Brain microvascular endothelial cell (primary cell): Measurements from ENCODE around the gene LSMEM2.

Experiments
- DNase-seq: peaks from one replicate; pipeline ENCODE4 v3.0.0-alpha.2; 2020
- H3K27ac ChIP-seq: fragments of 250-450 bp; sonication (Bioruptor Pico); 2 replicates; pipeline ENCODE4 v1.5.1; 2020; ENCODE audit warnings: mild to moderate bottlenecking, moderate library complexity
- H3K27me3 ChIP-seq: fragments of 250-450 bp; sonication (Bioruptor Pico); replicated peaks from 2 replicates; pipeline ENCODE4 v1.5.1; 2020; ENCODE audit warnings: mild to moderate bottlenecking
- H3K36me3 ChIP-seq: fragments of 250-450 bp; sonication (Bioruptor Pico); replicated peaks from 2 replicates; pipeline ENCODE4 v1.5.1; 2020; ENCODE audit warnings: mild to moderate bottlenecking
- H3K4me3 ChIP-seq: 2 replicates; pipeline ENCODE4 v1.5.1; 2011; ENCODE audit warnings: low read depth, mild to moderate bottlenecking, control low read depth, low read length, moderate library complexity
- in situ Hi-C: cut with HindIII; loops from 2 replicates; pipeline ENCODE4 v1.10.0; 2017; ENCODE audit warnings: low sequenced_read_pairs, low pct_ligation_motif_present
- TF ChIP-seq, protein P1 (sequence below): IDR thresholded peaks from 2 replicates; pipeline ENCODE4 v1.5.1; 2011; ENCODE audit warnings: low read depth, mild to moderate bottlenecking, moderate library complexity, low read length, control low read depth, inconsistent platforms; ENCODE audit errors: missing control alignments

The LSMEM2 gene

DNA sequence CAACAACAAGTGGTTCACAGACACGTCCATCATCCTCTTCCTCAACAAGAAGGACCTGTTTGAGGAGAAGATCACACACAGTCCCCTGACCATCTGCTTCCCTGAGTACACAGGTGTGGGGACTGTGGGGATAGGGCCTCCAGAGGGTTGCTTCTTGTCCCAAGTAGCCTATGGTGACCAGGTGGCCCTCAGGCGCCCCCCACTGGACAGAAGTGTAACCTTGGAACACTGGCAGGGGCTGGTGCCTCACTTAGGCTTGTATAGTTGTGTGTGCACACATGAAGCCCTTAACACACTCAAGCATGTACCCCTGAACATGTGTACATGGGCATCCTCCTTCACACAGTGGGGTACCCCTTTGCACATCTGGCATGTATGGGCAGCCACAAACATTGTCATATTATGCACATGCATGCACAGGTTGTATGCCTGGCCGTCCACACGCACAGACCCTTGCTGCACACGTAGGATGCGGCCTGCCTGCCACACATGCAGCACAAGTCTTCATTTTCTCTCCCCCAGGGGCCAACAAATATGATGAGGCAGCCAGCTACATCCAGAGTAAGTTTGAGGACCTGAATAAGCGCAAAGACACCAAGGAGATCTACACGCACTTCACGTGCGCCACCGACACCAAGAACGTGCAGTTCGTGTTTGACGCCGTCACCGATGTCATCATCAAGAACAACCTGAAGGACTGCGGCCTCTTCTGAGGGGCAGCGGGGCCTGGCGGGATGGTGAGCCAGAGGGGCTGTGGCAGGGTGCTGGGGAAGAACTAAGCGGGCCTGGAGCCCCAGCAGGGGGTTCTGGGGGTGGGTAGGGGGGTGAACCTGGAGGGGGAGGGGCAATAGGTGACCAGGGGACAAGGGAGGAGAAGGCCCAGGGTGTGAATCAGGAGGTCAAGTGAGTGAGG lies 21.7 kb upstream of the LSMEM2 start:
- H3K27ac ChIP-seq, result no peak overlapping the region
- H3K36me3 ChIP-seq, result peaks cover 63% of the 10 kb centered on the region
- TF ChIP-seq, protein P1, sequence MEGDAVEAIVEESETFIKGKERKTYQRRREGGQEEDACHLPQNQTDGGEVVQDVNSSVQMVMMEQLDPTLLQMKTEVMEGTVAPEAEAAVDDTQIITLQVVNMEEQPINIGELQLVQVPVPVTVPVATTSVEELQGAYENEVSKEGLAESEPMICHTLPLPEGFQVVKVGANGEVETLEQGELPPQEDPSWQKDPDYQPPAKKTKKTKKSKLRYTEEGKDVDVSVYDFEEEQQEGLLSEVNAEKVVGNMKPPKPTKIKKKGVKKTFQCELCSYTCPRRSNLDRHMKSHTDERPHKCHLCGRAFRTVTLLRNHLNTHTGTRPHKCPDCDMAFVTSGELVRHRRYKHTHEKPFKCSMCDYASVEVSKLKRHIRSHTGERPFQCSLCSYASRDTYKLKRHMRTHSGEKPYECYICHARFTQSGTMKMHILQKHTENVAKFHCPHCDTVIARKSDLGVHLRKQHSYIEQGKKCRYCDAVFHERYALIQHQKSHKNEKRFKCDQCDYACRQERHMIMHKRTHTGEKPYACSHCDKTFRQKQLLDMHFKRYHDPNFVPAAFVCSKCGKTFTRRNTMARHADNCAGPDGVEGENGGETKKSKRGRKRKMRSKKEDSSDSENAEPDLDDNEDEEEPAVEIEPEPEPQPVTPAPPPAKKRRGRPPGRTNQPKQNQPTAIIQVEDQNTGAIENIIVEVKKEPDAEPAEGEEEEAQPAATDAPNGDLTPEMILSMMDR, result peak; percentile 79
- in situ Hi-C loops, result no loop called here
- H3K4me3 ChIP-seq, result no peak overlapping the region
- no peak for DNase-seq
- no peaks in the 10 kb centered on the region for H3K27me3 ChIP-seq

DNA sequence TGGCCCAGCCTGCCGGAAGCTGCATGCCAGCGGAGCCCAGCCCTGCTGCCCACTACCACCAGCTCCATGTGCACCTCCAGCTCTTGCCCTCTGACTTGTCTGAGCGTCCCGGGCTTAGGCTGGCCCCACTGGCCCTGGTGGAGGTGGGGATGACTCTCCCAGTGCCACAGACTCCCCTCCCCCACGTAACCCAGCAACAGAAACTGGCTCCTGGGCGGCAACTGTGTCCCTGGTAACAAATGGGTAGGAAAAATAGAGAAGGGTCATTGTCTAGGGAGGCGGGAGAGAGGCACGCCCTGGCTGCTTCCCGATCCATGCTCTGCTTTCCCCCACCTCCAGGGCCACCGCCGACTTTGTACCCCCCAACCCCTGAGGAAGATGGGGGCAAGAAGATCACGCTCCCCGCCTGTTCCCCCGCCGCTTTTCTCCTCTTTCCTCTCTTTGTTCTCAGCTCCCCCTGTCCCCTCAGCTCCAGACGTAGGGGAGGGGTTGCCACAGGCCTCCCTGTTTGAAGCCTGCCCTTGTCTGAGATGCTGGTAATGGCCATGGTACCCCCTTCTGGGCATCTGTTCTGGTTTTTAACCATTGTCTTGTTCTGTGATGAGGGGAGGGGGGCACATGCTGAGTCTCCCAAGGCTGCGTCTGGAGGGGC lies 20.7 kb upstream of the LSMEM2 start:
- H3K36me3 ChIP-seq, result peaks cover 55% of the 10 kb centered on the region
- DNase-seq, result no peak
- no peaks in the 10 kb centered on the region for H3K27me3 ChIP-seq
- H3K27ac ChIP-seq, result no peak overlapping the region
- H3K4me3 ChIP-seq, result no peak overlapping the region
- in situ Hi-C loops, result no loop called here
- TF ChIP-seq, protein P1, result no peak

DNA sequence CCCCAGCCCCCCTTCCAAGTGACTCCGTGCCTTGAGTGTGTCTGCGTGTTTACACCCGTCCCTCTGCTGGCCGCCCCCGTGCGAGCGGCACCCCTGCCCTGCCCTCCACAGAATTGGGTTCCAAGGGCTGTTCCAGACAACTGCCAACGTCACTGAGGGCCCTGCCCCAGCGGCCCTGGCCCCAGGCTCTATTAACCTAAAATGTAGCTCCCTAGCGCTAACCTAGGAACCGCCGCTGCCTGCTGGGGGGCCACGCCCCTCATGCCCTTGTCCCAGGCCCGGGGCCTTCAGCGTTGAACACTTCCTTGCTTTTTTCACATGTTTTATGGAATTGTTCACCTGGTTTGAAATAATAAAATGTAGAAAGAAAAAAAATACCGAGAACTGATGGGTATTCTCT lies 19.9 kb upstream of the LSMEM2 start:
- DNase-seq, result no peak
- H3K27ac ChIP-seq, result no peak overlapping the region
- in situ Hi-C loops, result no loop called here
- TF ChIP-seq, protein P1, result no peak
- H3K27me3 ChIP-seq, result no peaks in the 10 kb centered on the region
- H3K4me3 ChIP-seq, result no peak overlapping the region
- H3K36me3 ChIP-seq, result peaks cover 46% of the 10 kb centered on the region

DNA sequence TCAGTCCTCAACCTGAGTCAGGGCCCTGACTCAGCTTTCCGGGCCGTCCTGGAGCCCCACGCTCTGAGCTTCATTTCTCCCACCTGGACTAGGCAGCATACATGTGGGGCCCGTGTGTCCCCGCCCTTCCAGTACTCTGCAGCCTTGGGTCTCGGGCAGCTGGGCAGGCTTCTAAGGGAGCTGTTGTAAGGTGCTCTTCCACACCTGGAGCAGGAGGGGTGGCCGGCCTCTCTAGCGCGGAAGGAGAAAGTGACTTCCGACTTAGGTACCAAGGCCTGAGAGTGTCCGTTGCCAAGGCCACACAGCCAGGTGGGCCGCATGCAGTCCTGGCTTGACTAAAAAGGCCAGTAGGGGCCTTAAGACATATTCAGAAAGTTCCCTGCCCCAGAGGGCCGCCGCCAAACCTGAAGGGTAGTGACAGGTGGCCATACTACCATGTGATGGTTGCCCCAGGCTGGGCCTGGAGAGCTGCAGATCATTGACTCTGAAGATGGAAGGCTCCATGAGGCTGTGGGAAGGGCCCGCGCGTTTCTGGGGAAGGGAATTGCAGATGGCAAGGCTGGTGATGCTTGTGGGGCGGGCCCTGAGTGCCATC lies 19.4 kb upstream of the LSMEM2 start:
- no peaks in the 10 kb centered on the region for H3K27me3 ChIP-seq
- peaks cover 41% of the 10 kb centered on the region for H3K36me3 ChIP-seq
- DNase-seq, result no peak
- no peak overlapping the region for H3K27ac ChIP-seq
- in situ Hi-C loops, result no loop called here
- TF ChIP-seq, protein P1, result no peak
- no peak overlapping the region for H3K4me3 ChIP-seq

DNA sequence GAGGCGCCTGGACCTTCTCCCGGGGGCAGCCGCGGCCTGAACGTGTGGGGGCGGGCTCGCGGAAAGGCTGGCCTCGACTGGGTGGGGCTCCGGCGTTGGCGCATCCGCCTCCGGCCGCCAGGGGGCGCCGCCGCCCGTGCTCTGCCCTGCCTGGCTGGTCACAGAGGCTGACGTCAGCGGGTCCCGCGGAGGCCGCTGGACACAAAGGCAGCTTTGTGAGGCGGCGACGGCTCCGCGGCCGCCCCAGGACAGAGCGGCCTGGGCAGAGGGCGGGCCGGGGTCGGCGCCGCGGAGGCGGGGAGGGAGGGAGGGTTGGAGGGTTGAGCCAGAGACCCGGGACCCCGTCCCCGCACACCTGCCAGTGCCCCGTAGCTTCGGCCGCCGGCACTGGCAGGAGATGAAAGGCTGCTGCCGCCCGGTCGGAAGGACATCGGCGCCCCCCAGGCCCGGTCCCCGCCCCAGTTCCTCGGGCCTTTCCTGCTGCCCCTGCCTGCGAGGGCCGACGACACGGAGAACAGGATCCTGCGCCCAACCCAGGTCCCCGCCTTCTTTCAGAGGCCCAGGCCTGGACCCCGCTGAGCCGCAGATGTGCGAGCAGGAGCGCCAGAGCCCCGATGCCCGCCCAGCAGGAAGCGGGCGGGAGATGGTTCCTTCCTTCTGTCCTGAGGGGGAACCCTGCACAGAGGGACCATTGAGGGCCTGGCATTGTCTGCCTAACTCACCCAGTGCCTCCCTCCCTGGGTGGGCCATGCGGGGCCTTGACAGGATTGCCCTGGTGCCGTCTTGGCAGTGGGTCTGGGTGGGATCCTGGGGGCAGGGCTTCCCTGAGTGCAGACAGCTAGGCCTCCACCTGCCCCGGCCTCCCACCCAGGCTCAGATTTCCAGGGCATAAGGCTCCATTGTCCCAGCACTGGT lies 18.6 kb upstream of the LSMEM2 start:
- H3K36me3 ChIP-seq, result peaks cover 33% of the 10 kb centered on the region
- TF ChIP-seq, protein P1, result peak; percentile 66
- peak overlapping the region; percentile 83 for H3K27ac ChIP-seq
- peak overlapping the region; percentile 60 for H3K4me3 ChIP-seq
- in situ Hi-C loops, result no loop called here
- H3K27me3 ChIP-seq, result no peaks in the 10 kb centered on the region
- peak; percentile 83 for DNase-seq
